H9 (cell line): Measurements from ENCODE around the gene HMCN1. TPM values are rescaled to one million over a fixed set of nuclear protein-coding genes. Genes with fewer than 3 reads are reported as not detected.

Experiments used
- DNase-seq: peaks from one replicate; pipeline ENCODE4 v3.0.0-alpha.2; 2017
- H2AFZ ChIP-seq: one replicate; pipeline ENCODE4 v1.6.1; 2013; ENCODE audit warnings: mild to moderate bottlenecking, low read length, control low read depth, moderate library complexity
- H2AK5ac ChIP-seq: 2 replicates; pipeline ENCODE4 v1.6.1; 2013; ENCODE audit warnings: low read length, control low read depth, mixed read lengths; ENCODE audit not compliant: insufficient read length
- H2BK120ac ChIP-seq: one replicate; pipeline ENCODE4 v1.6.1; 2013; ENCODE audit warnings: low read depth, mild to moderate bottlenecking, low read length, control low read depth, inconsistent platforms; ENCODE audit not compliant: poor library complexity, severe bottlenecking
- H2BK12ac ChIP-seq: 2 replicates; pipeline ENCODE4 v1.6.1; 2013; ENCODE audit warnings: low read length, control low read depth, mixed read lengths, low read depth; ENCODE audit not compliant: insufficient read length
- H2BK15ac ChIP-seq: 2 replicates; pipeline ENCODE4 v1.6.1; 2013; ENCODE audit warnings: low read depth, low read length, control low read depth
- H2BK20ac ChIP-seq: one replicate; pipeline ENCODE4 v1.6.1; 2013; ENCODE audit warnings: low read depth, mild to moderate bottlenecking, low read length, control low read depth, inconsistent platforms; ENCODE audit not compliant: poor library complexity, severe bottlenecking
- H2BK5ac ChIP-seq: 2 replicates; pipeline ENCODE4 v1.6.1; 2013; ENCODE audit warnings: low read length, control low read depth, mixed read lengths; ENCODE audit not compliant: insufficient read length
- H3K14ac ChIP-seq: 2 replicates; pipeline ENCODE4 v1.6.1; 2013; ENCODE audit warnings: low read length, control low read depth; ENCODE audit not compliant: insufficient read depth
- H3K18ac ChIP-seq: 2 replicates; pipeline ENCODE4 v1.6.1; 2013; ENCODE audit warnings: low read depth, mild to moderate bottlenecking, mixed read lengths, low read length, control low read depth; ENCODE audit not compliant: insufficient read length
- H3K23ac ChIP-seq: 2 replicates; pipeline ENCODE4 v1.6.1; 2013; ENCODE audit warnings: low read length, control low read depth, mixed read lengths, low read depth; ENCODE audit not compliant: insufficient read length
- H3K23me2 ChIP-seq: 2 replicates; pipeline ENCODE4 v1.6.1; 2013; ENCODE audit warnings: low read depth, mild to moderate bottlenecking, mixed read lengths, low read length, control low read depth; ENCODE audit not compliant: insufficient read length, poor library complexity, severe bottlenecking
- H3K27ac ChIP-seq: 2 replicates; pipeline ENCODE4 v1.5.1; 2013; ENCODE audit warnings: low read length, control low read depth, mixed read lengths, low read depth; ENCODE audit not compliant: insufficient read length
- H3K27me3 ChIP-seq: 2 replicates; pipeline ENCODE4 v1.6.1; 2013; ENCODE audit warnings: low read length, control low read depth, inconsistent platforms; ENCODE audit not compliant: insufficient read depth
- H3K4ac ChIP-seq: 2 replicates; pipeline ENCODE4 v1.6.1; 2013; ENCODE audit warnings: low read depth, mild to moderate bottlenecking, control low read depth, inconsistent platforms, low read length, moderate library complexity
- H3K4me1 ChIP-seq: 2 replicates; pipeline ENCODE4 v1.6.1; 2013; ENCODE audit warnings: low read length, control low read depth, inconsistent platforms; ENCODE audit not compliant: insufficient read depth
- H3K4me2 ChIP-seq: 2 replicates; pipeline ENCODE4 v1.6.1; 2013; ENCODE audit warnings: low read length, control low read depth, mixed read lengths; ENCODE audit not compliant: insufficient read length, insufficient read depth
- H3K56ac ChIP-seq: 2 replicates; pipeline ENCODE4 v1.6.1; 2013; ENCODE audit warnings: low read depth, mild to moderate bottlenecking, mixed read lengths, low read length, control low read depth; ENCODE audit not compliant: insufficient read length
- H3K79me1 ChIP-seq: 2 replicates; pipeline ENCODE4 v1.6.1; 2013; ENCODE audit warnings: low read depth, mild to moderate bottlenecking, moderate library complexity, low read length, control low read depth, inconsistent platforms; ENCODE audit not compliant: insufficient read depth, poor library complexity, severe bottlenecking
- H3K79me2 ChIP-seq: 2 replicates; pipeline ENCODE4 v1.6.1; 2013; ENCODE audit warnings: low read length, control low read depth, inconsistent platforms; ENCODE audit not compliant: insufficient read depth
- H3K9ac ChIP-seq: 2 replicates; pipeline ENCODE4 v1.6.1; 2013; ENCODE audit warnings: low read length, control low read depth, mixed read lengths; ENCODE audit not compliant: insufficient read length; ENCODE audit errors: extremely low read depth
- H3K9me3 ChIP-seq: one replicate; pipeline ENCODE4 v1.6.1; 2013; ENCODE audit warnings: low read depth, low read length, inconsistent platforms; ENCODE audit not compliant: control insufficient read depth
- H3T11ph ChIP-seq: one replicate; pipeline ENCODE4 v1.6.1; 2013; ENCODE audit warnings: mild to moderate bottlenecking, low read length, control low read depth, inconsistent platforms
- H4K20me1 ChIP-seq: one replicate; pipeline ENCODE4 v1.6.1; 2013; ENCODE audit not compliant: control insufficient read depth, insufficient read length, insufficient read depth
- H4K5ac ChIP-seq: 2 replicates; pipeline ENCODE4 v1.6.1; 2013; ENCODE audit warnings: low read depth, mild to moderate bottlenecking, mixed read lengths, low read length, control low read depth; ENCODE audit not compliant: insufficient read length
- H4K8ac ChIP-seq: replicated peaks from 2 replicates; pipeline ENCODE4 v1.6.1; 2013; ENCODE audit warnings: low read length, control low read depth, mixed read lengths, low read depth; ENCODE audit not compliant: insufficient read length
- H4K91ac ChIP-seq: 2 replicates; pipeline ENCODE4 v1.6.1; 2013; ENCODE audit warnings: low read depth, mild to moderate bottlenecking, moderate library complexity, mixed read lengths, low read length, control low read depth; ENCODE audit not compliant: insufficient read length
- H3K27ac Mint-ChIP-seq, 3 experiments: 2 replicates in 2 of 3; 3 replicates in 1 of 3; pipeline ENCODE4 v1.8.0; 2020 to 2021; ENCODE audit warnings: mixed read lengths in 3 of 3, mild to moderate bottlenecking in 1 of 3, moderate library complexity in 1 of 3
- H3K27me3 Mint-ChIP-seq: 2 replicates; pipeline ENCODE4 v1.8.0; 2021; ENCODE audit warnings: low read depth, mild to moderate bottlenecking, moderate library complexity, mixed read lengths
- H3K36me3 Mint-ChIP-seq, 3 experiments: 2 replicates in 2 of 3; 3 replicates in 1 of 3; pipeline ENCODE4 v1.8.0; 2020 to 2021; ENCODE audit warnings: low read depth in 3 of 3, mixed read lengths in 3 of 3; ENCODE audit not compliant: insufficient read depth in 1 of 3
- H3K4me1 Mint-ChIP-seq, 2 experiments: 2 replicates each; pipeline ENCODE4 v1.8.0; 2020; ENCODE audit warnings: mixed read lengths in 2 of 2
- H3K4me3 Mint-ChIP-seq, 2 experiments: 2 replicates in 1 of 2; 3 replicates in 1 of 2; pipeline ENCODE4 v1.8.0; 2020 to 2021; ENCODE audit warnings: mild to moderate bottlenecking in 2 of 2, mixed read lengths in 2 of 2, moderate library complexity in 1 of 2
- H3K9me3 Mint-ChIP-seq, 2 experiments: 2 replicates in 1 of 2; 3 replicates in 1 of 2; pipeline ENCODE4 v1.8.0; 2020; ENCODE audit warnings: mild to moderate bottlenecking in 2 of 2, mixed read lengths in 2 of 2, moderate library complexity in 1 of 2
- CTCF ChIP-seq: fragments of 200-600 bp; sonication (generic); conservative IDR thresholded peaks from 3 replicates; pipeline ENCODE4 v1.8.0; 2021; ENCODE audit warnings: antibody characterized with exemption, mild to moderate bottlenecking
- WGBS: extraction: QIAGEN DNeasy Blood & Tissue Kit; methylation state at CpG from one replicate; pipeline ENCODE4 v1.1.7; 2013; ENCODE audit warnings: missing lambda C conversion rate, low lambda C conversion rate, mixed read lengths; ENCODE audit not compliant: insufficient read length; ENCODE audit errors: extremely low coverage; 5-methylcytosine and 5-hydroxymethylcytosine counted together
- total RNA-seq: library from RNA; stranded (reverse); gene quantifications from 2 replicates; pipeline ENCODE4 v1.2.1, GENCODE V29; 2021

Gene HMCN1
- total RNA-seq, 1 experiment from 2014 or later, result 3.3 TPM

GRCh38 chr1:185914089-185914488 is 179.9 kb downstream of the HMCN1 start:
- Histone ChIP-seq H3K27me3 (no peaks in the 10 kb centered on the region), H3K14ac (no peak overlapping the region), H3K23me2 (no peaks in the 10 kb centered on the region), H4K8ac (no peak overlapping the region), H3K9ac (no peak overlapping the region), H2AK5ac (no peak overlapping the region), H3K79me1 (no peaks in the 10 kb centered on the region), H3K4ac (no peak overlapping the region), H3K56ac (no peak overlapping the region), H3K79me2 (no peaks in the 10 kb centered on the region), H2AFZ (no peak overlapping the region), H2BK12ac (no peak overlapping the region), H3K23ac (no peak overlapping the region), H3K27ac (no peak overlapping the region), H2BK5ac (no peak overlapping the region), H3K18ac (no peak overlapping the region), H3T11ph (no peak overlapping the region), H4K5ac (no peak overlapping the region), H4K20me1 (no peaks in the 10 kb centered on the region), H2BK20ac (no peak overlapping the region), H4K91ac (no peak overlapping the region), H2BK120ac (no peak overlapping the region), H2BK15ac (no peak overlapping the region), H3K4me1 (peaks cover 10% of the 10 kb centered on the region; the same call in 1 of the 2 replicates), H3K4me2 (no peak overlapping the region), H3K9me3 (no peaks in the 10 kb centered on the region)
- H3K27ac Mint-ChIP-seq, result peak overlapping the region in 2 of 3 experiments; percentile 31 to 73; a peak in 2 of 7 replicates
- no peaks in the 10 kb centered on the region for H3K9me3 Mint-ChIP-seq
- H3K4me1 Mint-ChIP-seq, result peaks cover 44 to 47% of the 10 kb centered on the region in 2 experiments
- no peaks in the 10 kb centered on the region; a peak in 1 of 7 replicates for H3K36me3 Mint-ChIP-seq
- no peaks in the 10 kb centered on the region for H3K27me3 Mint-ChIP-seq
- TF ChIP-seq CTCF, result no peak
- no peak overlapping the region for H3K4me3 Mint-ChIP-seq
- no CpG with 5 or more reads among the region's 1 CpG for WGBS
- DNase-seq, result no peak
